Measurements from ENCODE around the gene HOXD13.

Gene HOXD13

DNA sequence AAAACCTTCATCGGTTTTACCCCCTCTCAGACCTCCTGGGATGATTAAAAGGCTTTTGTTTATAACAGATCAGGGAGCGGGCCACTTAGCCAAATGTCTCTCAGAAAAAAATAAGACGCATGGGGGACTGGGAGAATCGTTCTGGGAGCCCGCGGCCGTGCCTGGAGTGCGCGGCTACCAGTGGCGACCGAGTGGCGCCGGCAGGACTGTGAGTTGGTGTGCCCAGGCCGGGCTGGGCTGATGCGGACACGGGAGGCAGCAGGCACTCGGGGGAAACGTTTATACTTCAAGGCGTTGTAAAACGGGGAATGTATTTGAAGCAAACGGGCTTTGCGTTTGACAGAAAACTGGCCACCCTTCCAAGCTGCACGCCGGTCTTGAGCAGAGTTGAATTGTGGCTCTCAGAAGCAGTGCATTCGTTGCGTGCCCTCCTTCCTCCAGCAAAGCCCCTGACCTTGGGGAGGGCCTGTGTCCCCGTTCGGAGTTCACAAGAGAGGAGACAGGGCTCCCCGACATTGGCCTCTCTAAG is 19.4 kb downstream of the HOXD13 start:
- Histone ChIP-seq H3K4me1 (ENCODE audit: low read length) (no peaks in the 10 kb centered on the region), H3K79me2 (ENCODE audit: low read length) (no peaks in the 10 kb centered on the region), H3K9ac (ENCODE audit: low read length) (no peak overlapping the region), H3K4me2 (ENCODE audit: low read depth, low read length) (peak overlapping the region; percentile 31; the same call in 1 of the 2 replicates), H4K20me1 (ENCODE audit: insufficient read depth, low read length) (no peaks in the 10 kb centered on the region), H3K9me3 (replicated peaks; ENCODE audit: insufficient read depth, low read length) (no peaks in the 10 kb centered on the region), H3K9me2 (replicated peaks; ENCODE audit: insufficient read depth, low read length) (no peaks in the 10 kb centered on the region), H3K27ac (ENCODE audit: low read length) (no peak overlapping the region), H2AFZ (ENCODE audit: low read length) (no peak overlapping the region), H3K4me3 (ENCODE audit: low read length) (no peak overlapping the region), H3K27me3 (replicated peaks; ENCODE audit: insufficient read depth, low read length) (peaks cover 68% of the 10 kb centered on the region), H3K36me3 (replicated peaks; ENCODE audit: insufficient read depth, low read length) (no peaks in the 10 kb centered on the region), H3F3A (ENCODE audit: insufficient read depth, low read length) (no peaks in the 10 kb centered on the region)
- no peak for DNase-seq
- TF ChIP-seq EZH2 (optimal IDR thresholded peaks at IDR 0.05; ENCODE audit: low read depth, low read length) (no peak), EZH2phosphoT487 (IDR thresholded peaks at IDR 0.05; ENCODE audit: low read length) (no peak)
- TF ChIP-seq, protein P1, sequence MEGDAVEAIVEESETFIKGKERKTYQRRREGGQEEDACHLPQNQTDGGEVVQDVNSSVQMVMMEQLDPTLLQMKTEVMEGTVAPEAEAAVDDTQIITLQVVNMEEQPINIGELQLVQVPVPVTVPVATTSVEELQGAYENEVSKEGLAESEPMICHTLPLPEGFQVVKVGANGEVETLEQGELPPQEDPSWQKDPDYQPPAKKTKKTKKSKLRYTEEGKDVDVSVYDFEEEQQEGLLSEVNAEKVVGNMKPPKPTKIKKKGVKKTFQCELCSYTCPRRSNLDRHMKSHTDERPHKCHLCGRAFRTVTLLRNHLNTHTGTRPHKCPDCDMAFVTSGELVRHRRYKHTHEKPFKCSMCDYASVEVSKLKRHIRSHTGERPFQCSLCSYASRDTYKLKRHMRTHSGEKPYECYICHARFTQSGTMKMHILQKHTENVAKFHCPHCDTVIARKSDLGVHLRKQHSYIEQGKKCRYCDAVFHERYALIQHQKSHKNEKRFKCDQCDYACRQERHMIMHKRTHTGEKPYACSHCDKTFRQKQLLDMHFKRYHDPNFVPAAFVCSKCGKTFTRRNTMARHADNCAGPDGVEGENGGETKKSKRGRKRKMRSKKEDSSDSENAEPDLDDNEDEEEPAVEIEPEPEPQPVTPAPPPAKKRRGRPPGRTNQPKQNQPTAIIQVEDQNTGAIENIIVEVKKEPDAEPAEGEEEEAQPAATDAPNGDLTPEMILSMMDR (IDR thresholded peaks at IDR 0.05; ENCODE audit: low read length), result no peak

DNA sequence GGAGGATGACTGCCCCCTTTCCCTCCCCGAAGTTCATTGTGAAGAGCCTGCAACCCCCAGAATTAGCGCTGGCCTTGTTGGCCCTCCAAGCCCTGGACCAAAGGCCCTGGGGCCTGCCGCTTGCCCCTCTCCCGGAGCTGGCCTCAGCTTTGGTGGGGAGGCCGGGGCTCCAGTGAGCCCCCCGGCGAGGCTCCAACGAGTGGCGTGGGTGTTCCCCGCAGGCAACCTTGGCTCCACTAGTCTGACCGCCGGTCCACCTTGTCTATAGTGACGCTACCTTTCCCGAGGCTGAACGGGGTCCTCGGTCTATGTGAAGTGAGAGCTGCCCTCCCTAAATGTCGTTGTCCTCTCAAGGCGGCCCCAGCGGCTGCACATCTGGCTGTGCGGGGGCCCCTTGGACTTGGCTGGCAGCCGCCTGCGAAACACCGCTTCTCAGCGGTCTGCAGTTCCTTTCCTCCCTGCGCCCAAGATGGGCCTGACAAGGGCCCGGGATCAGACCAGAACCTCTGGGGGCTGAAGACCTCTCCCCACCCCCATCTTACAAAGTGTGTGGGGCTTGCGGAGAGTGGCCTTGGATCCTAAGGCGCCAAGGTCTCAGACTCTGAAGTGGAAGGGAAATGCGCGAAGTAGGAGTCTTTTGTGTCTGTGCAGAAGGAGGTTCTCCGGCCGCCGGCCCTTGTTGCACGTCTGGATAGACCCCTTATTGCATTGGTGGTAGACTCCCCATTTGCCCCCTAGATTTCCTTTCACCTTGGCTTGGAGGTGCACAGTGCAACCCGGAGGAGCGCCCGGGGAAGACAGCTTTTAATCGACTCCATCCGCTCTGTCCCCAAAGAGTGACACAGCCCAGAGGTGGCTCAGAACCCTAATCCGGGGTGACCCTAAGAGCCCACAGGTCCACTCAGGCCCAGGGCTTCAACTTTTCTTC is 20.1 kb downstream of the HOXD13 start:
- H3K9me3 ChIP-seq (replicated peaks; ENCODE audit: insufficient read depth, low read length), result no peaks in the 10 kb centered on the region
- no peak overlapping the region for H3K4me3 ChIP-seq (ENCODE audit: low read length)
- TF ChIP-seq, protein P1 (IDR thresholded peaks at IDR 0.05; ENCODE audit: low read length), result no peak
- TF ChIP-seq EZH2phosphoT487 (IDR thresholded peaks at IDR 0.05; ENCODE audit: low read length) (no peak), EZH2 (optimal IDR thresholded peaks at IDR 0.05; ENCODE audit: low read depth, low read length) (no peak)
- no peaks in the 10 kb centered on the region for H3K4me1 ChIP-seq (ENCODE audit: low read length)
- H3K27me3 ChIP-seq (replicated peaks; ENCODE audit: insufficient read depth, low read length), result peaks cover 74% of the 10 kb centered on the region
- no peaks in the 10 kb centered on the region for H3K79me2 ChIP-seq (ENCODE audit: low read length)
- no peak overlapping the region for H2AFZ ChIP-seq (ENCODE audit: low read length)
- H3K4me2 ChIP-seq (ENCODE audit: low read depth, low read length), result no peak overlapping the region
- H3K36me3 ChIP-seq (replicated peaks; ENCODE audit: insufficient read depth, low read length), result no peaks in the 10 kb centered on the region
- H3K9ac ChIP-seq (ENCODE audit: low read length), result no peak overlapping the region
- H3F3A ChIP-seq (ENCODE audit: insufficient read depth, low read length), result no peaks in the 10 kb centered on the region
- H3K9me2 ChIP-seq (replicated peaks; ENCODE audit: insufficient read depth, low read length), result no peaks in the 10 kb centered on the region
- DNase-seq, result no peak
- no peaks in the 10 kb centered on the region for H4K20me1 ChIP-seq (ENCODE audit: insufficient read depth, low read length)
- no peak overlapping the region for H3K27ac ChIP-seq (ENCODE audit: low read length)

DNA sequence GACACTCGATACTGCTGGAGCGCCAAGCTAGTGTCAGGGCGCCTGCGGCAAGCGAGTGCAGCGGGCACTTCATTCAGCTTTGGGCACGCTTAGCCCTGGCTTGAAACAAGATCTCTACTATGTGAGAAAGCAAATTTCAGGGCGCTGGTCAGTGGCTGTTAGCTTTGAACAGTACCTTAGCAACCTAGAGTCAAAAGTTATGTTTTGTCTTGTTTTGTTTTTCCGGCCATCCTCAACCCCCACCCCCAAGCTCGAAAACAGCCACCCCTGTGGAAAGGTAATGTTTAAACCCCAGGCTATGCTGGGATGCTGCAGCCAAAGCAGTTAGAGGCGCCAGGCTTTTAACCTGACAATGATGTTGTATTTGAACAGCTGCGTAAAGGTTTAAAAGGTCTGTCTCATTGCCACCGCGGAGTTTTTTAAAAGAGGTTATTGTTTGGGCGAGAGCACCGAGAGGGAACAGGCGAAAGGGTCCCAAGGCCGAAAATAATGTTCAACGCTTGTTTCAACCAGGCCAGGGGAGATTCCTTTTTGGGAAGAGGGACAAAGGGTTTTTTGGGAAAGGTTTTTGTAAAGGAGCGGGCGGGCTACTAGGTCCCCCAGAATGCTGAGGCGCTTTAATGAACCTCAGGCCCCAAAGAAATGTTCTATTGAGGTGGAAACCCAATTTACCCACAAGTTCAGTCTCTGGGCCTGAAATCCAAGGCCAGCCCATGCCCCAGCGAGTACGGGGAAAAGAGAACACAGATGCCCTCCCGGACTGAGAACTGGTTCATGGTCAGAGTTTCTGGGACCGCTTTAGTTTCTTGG is 21.8 kb downstream of the HOXD13 start:
- Histone ChIP-seq H3K4me2 (ENCODE audit: low read depth, low read length) (no peak overlapping the region), H3K4me3 (ENCODE audit: low read length) (no peak overlapping the region), H3K4me1 (ENCODE audit: low read length) (no peaks in the 10 kb centered on the region), H3K27me3 (replicated peaks; ENCODE audit: insufficient read depth, low read length) (peaks cover 70% of the 10 kb centered on the region), H3K9me3 (replicated peaks; ENCODE audit: insufficient read depth, low read length) (no peaks in the 10 kb centered on the region), H3K9me2 (replicated peaks; ENCODE audit: insufficient read depth, low read length) (no peaks in the 10 kb centered on the region), H3K27ac (ENCODE audit: low read length) (no peak overlapping the region), H3K79me2 (ENCODE audit: low read length) (no peaks in the 10 kb centered on the region), H2AFZ (ENCODE audit: low read length) (no peak overlapping the region), H3K9ac (ENCODE audit: low read length) (no peak overlapping the region), H3F3A (ENCODE audit: insufficient read depth, low read length) (no peaks in the 10 kb centered on the region), H4K20me1 (ENCODE audit: insufficient read depth, low read length) (no peaks in the 10 kb centered on the region), H3K36me3 (replicated peaks; ENCODE audit: insufficient read depth, low read length) (no peaks in the 10 kb centered on the region)
- no peak for TF ChIP-seq EZH2 (optimal IDR thresholded peaks at IDR 0.05; ENCODE audit: low read depth, low read length)
- no peak for TF ChIP-seq EZH2phosphoT487 (IDR thresholded peaks at IDR 0.05; ENCODE audit: low read length)
- TF ChIP-seq, protein P1 (IDR thresholded peaks at IDR 0.05; ENCODE audit: low read length), result no peak
- DNase-seq, result no peak

Measured in MM.1S (cell line).